Thyroid gland (tissue), 4 donors: ENCODE results near the gene FAM20C. TPM values are rescaled to one million over a fixed set of nuclear protein-coding genes. Genes with fewer than 3 reads are reported as not detected.

Experiments used
- DNase-seq, 2 donors: peaks; one replicate each; pipeline ENCODE4 v3.0.0-alpha.2; 2019
- H3K27ac ChIP-seq, 3 donors: fragments of 200-600 bp; sonication (generic); 1 replicate in 2 of 3; 2 replicates in 1 of 3; pipeline ENCODE4 v1.5.1; 2016 to 2019; ENCODE audit warnings: mild to moderate bottlenecking in 1 of 3, moderate library complexity in 1 of 3
- H3K27me3 ChIP-seq: fragments of 200-600 bp; sonication (generic); one replicate; pipeline ENCODE4 v1.5.1; 2019
- H3K36me3 ChIP-seq, 2 donors: fragments of 200-600 bp; sonication (generic); one replicate each; pipeline ENCODE4 v1.5.1; 2016 to 2019
- H3K4me1 ChIP-seq, 2 donors: fragments of 200-600 bp; sonication (generic); one replicate each; pipeline ENCODE4 v1.5.1; 2017 to 2019
- H3K4me3 ChIP-seq, 3 donors: fragments of 200-600 bp; sonication (generic); replicated peaks in 1 of 3; 1 replicate in 2 of 3; 2 replicates in 1 of 3; pipeline ENCODE4 v1.5.1; 2016; ENCODE audit warnings: mild to moderate bottlenecking in 1 of 3
- H3K9me3 ChIP-seq: fragments of 200-600 bp; sonication (generic); one replicate; pipeline ENCODE4 v1.5.1; 2017
- CTCF ChIP-seq, 6 experiments: fragments of 200-600 bp in 3 of 6; fragments of 450-650 bp in 3 of 6; sonication (generic) in 3 of 6; IDR thresholded peaks; one replicate each; pipeline ENCODE4 v1.5.1; 2016 to 2019; ENCODE audit warnings: antibody characterized with exemption in 6 of 6, mild to moderate bottlenecking in 2 of 6, inconsistent platforms in 1 of 6, moderate library complexity in 1 of 6
- POLR2A ChIP-seq, 2 donors: fragments of 450-650 bp; IDR thresholded peaks; one replicate each; pipeline ENCODE4 v1.6.1; 2017; ENCODE audit warnings: antibody characterized with exemption in 2 of 2, mild to moderate bottlenecking in 2 of 2, moderate library complexity in 1 of 2
- WGBS, 2 donors: methylation state at CpG; one replicate each; pipeline ENCODE4 v1.1.5; 2017; 5-methylcytosine and 5-hydroxymethylcytosine counted together
- intact Hi-C: fragments of 100-400 bp; cut with DNase I; formaldehyde crosslinking; loops from one replicate; pipeline ENCODE4 v1.15.1; 2023
- total RNA-seq, 4 donors: library from RNA; depleted of rRNA; stranded (reverse); fragments of >200 nt; gene quantifications; one replicate each; pipeline ENCODE4 v1.2.3, GENCODE V29; 2016

Gene FAM20C
- total RNA-seq, 4 donors from 2014 or later: 14.0 to 41.8 (median 23.3) TPM

GRCh38 chr7:245574-246295 lies 53.4 kb downstream of the FAM20C start:
- TF ChIP-seq POLR2A (IDR thresholded peaks at IDR 0.05) (no peak), CTCF (IDR thresholded peaks at IDR 0.05) (no peak)
- 95 to 96% methylated on average over 22 to 36 of the region's 36 CpGs for WGBS, 2 donors
- H3K27me3 ChIP-seq: no peaks in the 10 kb centered on the region
- intact Hi-C loops: no loop called here
- no peak overlapping the region for H3K27ac ChIP-seq
- no peak overlapping the region for H3K4me3 ChIP-seq
- H3K36me3 ChIP-seq: peaks cover 20 to 29% of the 10 kb centered on the region in 2 donors
- no peaks in the 10 kb centered on the region for H3K9me3 ChIP-seq
- no peak for DNase-seq
- peaks cover 0 to 4% of the 10 kb centered on the region in 2 donors for H3K4me1 ChIP-seq

- no peaks in the 10 kb centered on the region for H3K4me1 ChIP-seq
- no peak overlapping the region for H3K27ac ChIP-seq
- WGBS, 2 donors: 94% methylated on average over 7 to 22 of the region's 22 CpGs
- no peak for TF ChIP-seq POLR2A (IDR thresholded peaks at IDR 0.05)
- no peak for TF ChIP-seq CTCF (IDR thresholded peaks at IDR 0.05)
- H3K9me3 ChIP-seq: no peaks in the 10 kb centered on the region
- no peak for DNase-seq
- intact Hi-C loops: no loop called here
- H3K4me3 ChIP-seq: no peak overlapping the region
- peaks cover 20 to 29% of the 10 kb centered on the region in 2 donors for H3K36me3 ChIP-seq
- H3K27me3 ChIP-seq: no peaks in the 10 kb centered on the region
Measured at GRCh38 chr7:246451-246850, 54.1 kb downstream of the FAM20C start.

GRCh38 chr7:247181-247580 lies 54.8 kb downstream of the FAM20C start:
- Histone ChIP-seq H3K27me3 (no peaks in the 10 kb centered on the region), H3K4me3 (no peak overlapping the region), H3K4me1 (no peaks in the 10 kb centered on the region), H3K27ac (no peak overlapping the region), H3K9me3 (no peaks in the 10 kb centered on the region), H3K36me3 (peaks cover 20 to 29% of the 10 kb centered on the region in 2 donors)
- intact Hi-C loops: no loop called here
- WGBS, 2 donors: 86 to 89% methylated on average over 4 to 9 of the region's 12 CpGs
- TF ChIP-seq CTCF (IDR thresholded peaks at IDR 0.05): no peak
- TF ChIP-seq POLR2A (IDR thresholded peaks at IDR 0.05): no peak
- DNase-seq: no peak

- intact Hi-C loops: no loop called here
- TF ChIP-seq POLR2A (IDR thresholded peaks at IDR 0.05): no peak
- TF ChIP-seq CTCF (IDR thresholded peaks at IDR 0.05): no peak
- WGBS, 2 donors: 82 to 85% methylated on average over 16 of the region's 16 CpGs
- Histone ChIP-seq H3K27me3 (no peaks in the 10 kb centered on the region), H3K36me3 (peaks cover 24 to 29% of the 10 kb centered on the region in 2 donors), H3K9me3 (no peaks in the 10 kb centered on the region), H3K4me3 (no peak overlapping the region), H3K27ac (no peak overlapping the region), H3K4me1 (no peaks in the 10 kb centered on the region)
- no peak for DNase-seq
Measured at GRCh38 chr7:247636-248035, 55.3 kb downstream of the FAM20C start.

GRCh38 chr7:248732-249435 lies 56.5 kb downstream of the FAM20C start:
- no peak overlapping the region for H3K27ac ChIP-seq
- WGBS, 2 donors: 93 to 94% methylated on average over 20 of the region's 20 CpGs
- intact Hi-C loops: no loop called here
- H3K27me3 ChIP-seq: no peaks in the 10 kb centered on the region
- TF ChIP-seq CTCF (IDR thresholded peaks at IDR 0.05): no peak
- no peak for TF ChIP-seq POLR2A (IDR thresholded peaks at IDR 0.05)
- H3K4me1 ChIP-seq: no peaks in the 10 kb centered on the region
- H3K9me3 ChIP-seq: no peaks in the 10 kb centered on the region
- H3K4me3 ChIP-seq: no peak overlapping the region
- no peak for DNase-seq
- peaks cover 24 to 29% of the 10 kb centered on the region in 2 donors for H3K36me3 ChIP-seq
